Endothelial cell of umbilical vein (primary cell): ENCODE data around the gene KIRREL1. TPM values are rescaled to one million over a fixed set of nuclear protein-coding genes. Genes with fewer than 3 reads are reported as not detected.

Source experiments
- BruUV-seq: library from RNA; stranded (reverse); fragments of 400-500 nt; replicated peaks from 2 replicates; lab custom pipeline; 2021; lab: Mats Ljungman, UMichigan
- CTCF ChIA-PET: fragments of 300-600, 350-600 bp; sonication (Branson Sonifier 250); formaldehyde crosslinking; loops from one replicate; lab custom pipeline; 2021; ENCODE audit warnings: antibody characterized with exemption, inconsistent platforms; lab: Charles Lee
- POLR2A ChIA-PET: fragments of 300-600, 350-600 bp; sonication (Branson Sonifier 250); formaldehyde crosslinking; loops from one replicate; lab custom pipeline; 2021; ENCODE audit warnings: antibody characterized with exemption, inconsistent platforms; lab: Charles Lee
- DNase-seq: peaks from one replicate; pipeline ENCODE4 v3.0.0-alpha.2; 2011; ENCODE audit warnings: low read depth, low spot score
- FAIRE-seq: peaks from 2 replicates; lab custom pipeline; 2011; peaks lifted over from hg19 to GRCh38; lab: Jason Lieb, UNC
- H2AFZ ChIP-seq: 2 replicates; pipeline ENCODE4 v1.6.0; 2012; ENCODE audit warnings: low read depth, low read length, control low read depth, inconsistent platforms
- H3K27ac ChIP-seq: 2 replicates; pipeline ENCODE4 v1.5.1; 2011; ENCODE audit warnings: low read depth, mild to moderate bottlenecking, control low read depth, low read length, moderate library complexity; ENCODE audit not compliant: insufficient read depth
- H3K27me3 ChIP-seq, 2 experiments: 2 replicates each; pipeline versions ENCODE4 v1.6.0 to v1.6.1; 2011; ENCODE audit warnings: low read length in 2 of 2, mixed read lengths in 1 of 2; ENCODE audit not compliant: control insufficient read depth in 2 of 2, insufficient read depth in 2 of 2
- H3K36me3 ChIP-seq, 2 experiments: 2 replicates in 1 of 2; 3 replicates in 1 of 2; pipeline ENCODE4 v1.5.1; 2011; ENCODE audit warnings: low read length in 2 of 2, mild to moderate bottlenecking in 1 of 2, moderate library complexity in 1 of 2; ENCODE audit not compliant: control insufficient read depth in 2 of 2, insufficient read depth in 2 of 2; ENCODE audit errors: extremely low read depth in 1 of 2
- H3K4me1 ChIP-seq: 3 replicates; pipeline ENCODE4 v1.5.1; 2011; ENCODE audit warnings: mild to moderate bottlenecking, low read length; ENCODE audit not compliant: control insufficient read depth, insufficient read depth; ENCODE audit errors: extremely low read depth
- H3K4me2 ChIP-seq: 2 replicates; pipeline ENCODE4 v1.6.1; 2011; ENCODE audit warnings: low read length, control low read depth, mixed read lengths; ENCODE audit not compliant: insufficient read depth
- H3K4me3 ChIP-seq, 3 experiments: fragments of 200-600 bp in 1 of 3; sonication (generic), shearing (Covaris generic) in 1 of 3; replicated peaks in 1 of 3; 2 replicates each; pipeline ENCODE4 v1.5.1; 2011 to 2016; ENCODE audit warnings: control low read depth in 3 of 3, low read length in 3 of 3, mild to moderate bottlenecking in 2 of 3, inconsistent platforms in 1 of 3, low read depth in 1 of 3, moderate library complexity in 1 of 3; ENCODE audit not compliant: insufficient read depth in 1 of 3
- H3K79me2 ChIP-seq: 2 replicates; pipeline ENCODE4 v1.6.0; 2012; ENCODE audit warnings: low read length, inconsistent platforms; ENCODE audit not compliant: control insufficient read depth, insufficient read depth
- H3K9ac ChIP-seq: replicated peaks from 2 replicates; pipeline ENCODE3; 2011; ENCODE audit warnings: low read length, control low read depth; ENCODE audit not compliant: insufficient read depth; ENCODE audit errors: extremely low read depth
- H3K9me1 ChIP-seq: replicated peaks from 3 replicates; pipeline ENCODE4 v1.6.0; 2011; ENCODE audit warnings: mild to moderate bottlenecking, low read length; ENCODE audit not compliant: control insufficient read depth, insufficient read depth; ENCODE audit errors: extremely low read depth
- H3K9me3 ChIP-seq: replicated peaks from 2 replicates; pipeline ENCODE4 v1.5.1; 2012; ENCODE audit warnings: low read length, inconsistent platforms; ENCODE audit not compliant: control insufficient read depth, insufficient read depth
- H4K20me1 ChIP-seq: replicated peaks from 2 replicates; pipeline ENCODE3; 2011; ENCODE audit warnings: mild to moderate bottlenecking, low read length; ENCODE audit not compliant: control insufficient read depth, insufficient read depth; ENCODE audit errors: extremely low read depth
- CTCF ChIP-seq, 2 donors: IDR thresholded peaks; 1 replicate in 1 of 2; 2 replicates in 1 of 2; pipeline ENCODE4 v1.5.1; 2011; ENCODE audit warnings: low read length in 2 of 2, mild to moderate bottlenecking in 2 of 2, moderate library complexity in 2 of 2, control low read depth in 1 of 2, inconsistent platforms in 1 of 2, low read depth in 1 of 2; ENCODE audit not compliant: insufficient read depth in 1 of 2; ENCODE audit errors: extremely low read depth in 1 of 2
- EZH2 ChIP-seq: IDR thresholded peaks from 2 replicates; pipeline ENCODE4 v1.6.1; 2012; ENCODE audit warnings: borderline replicate concordance, low read depth, mild to moderate bottlenecking, moderate library complexity, low read length, inconsistent platforms; ENCODE audit not compliant: severe bottlenecking
- FOS ChIP-seq: IDR thresholded peaks from 2 replicates; pipeline ENCODE4 v1.6.1; 2011; ENCODE audit warnings: mild to moderate bottlenecking, low read length, moderate library complexity, borderline replicate concordance; ENCODE audit not compliant: insufficient read depth
- GATA2 ChIP-seq: IDR thresholded peaks from 2 replicates; pipeline ENCODE4 v1.7.0; 2011; ENCODE audit warnings: low read depth, mild to moderate bottlenecking, moderate library complexity, mixed read lengths, low read length; ENCODE audit not compliant: insufficient read length, insufficient read depth
- JUN ChIP-seq: IDR thresholded peaks from 2 replicates; pipeline ENCODE4 v1.6.1; 2011; ENCODE audit warnings: borderline replicate concordance, low read depth; ENCODE audit not compliant: insufficient read length, insufficient read depth
- MAX ChIP-seq: IDR thresholded peaks from 2 replicates; pipeline ENCODE4 v1.6.1; 2011; ENCODE audit not compliant: insufficient read depth, insufficient read length
- MYC ChIP-seq: IDR thresholded peaks from one replicate; pipeline ENCODE4 v1.6.1; 2011; ENCODE audit warnings: mild to moderate bottlenecking, low read depth, low read length
- POLR2A ChIP-seq: IDR thresholded peaks from 2 replicates; pipeline ENCODE4 v1.6.1; 2012; ENCODE audit warnings: low read depth, mild to moderate bottlenecking, control low read depth, low read length
- POLR2AphosphoS5 ChIP-seq: IDR thresholded peaks from 2 replicates; pipeline ENCODE4 v1.6.1; 2012; ENCODE audit warnings: low read depth, mild to moderate bottlenecking, control low read depth, low read length, moderate library complexity; ENCODE audit not compliant: insufficient read depth
- dilution Hi-C: fragments of 300-500 bp; cut with MboI; formaldehyde crosslinking; loops from one replicate; pipeline ENCODE4 v1.15.0; 2019; ENCODE audit warnings: low sequenced_read_pairs; ENCODE audit not compliant: extremely low pct_ligation_motif_present
- intact Hi-C: fragments of 100-400 bp; cut with micrococcal nuclease; formaldehyde crosslinking; loops from one replicate; pipeline ENCODE4 v1.10.0; 2022
- polyA plus RNA-seq, 4 experiments: library from polyadenylated mRNA; depleted of rRNA in 3 of 4; stranded (reverse) in 3 of 4; unstranded in 1 of 4; fragments of >200 nt; gene quantifications; 2 replicates each; pipeline versions ENCODE4 v1.2.1 to v1.2.3, GENCODE V29; 2011 to 2012; ENCODE audit warnings: missing spikeins in 1 of 4
- total RNA-seq: library from RNA; stranded (reverse); gene quantifications from 2 replicates; pipeline ENCODE4 v1.2.3, GENCODE V29; 2021

The KIRREL1 gene
- total and polyA plus RNA-seq, 2 donors (not counting 3 experiments of a cell fraction or from before 2014, with no cell fraction given) = 35.6 to 57.6 TPM

GRCh38 chr1:158038793-158039192, 45.3 kb downstream of the KIRREL1 start:
- ChIA-PET POLR2A (no interaction called here), CTCF (interaction anchor here (0.8 to 7.4 kb wide), 4 partner anchors 10 to 45 kb away, joined by 3 to 264 read pairs (median 32); partner anchors contain the start of gene KIRREL1)
- no peak overlapping the region for H3K4me2 ChIP-seq
- no peaks in the 10 kb centered on the region for H3K27me3 ChIP-seq
- H4K20me1 ChIP-seq = no peaks in the 10 kb centered on the region
- FAIRE-seq (no peak), DNase-seq (no peak)
- peaks cover 26% of the 10 kb centered on the region for H3K79me2 ChIP-seq
- H3K36me3 ChIP-seq = no peaks in the 10 kb centered on the region
- no peaks in the 10 kb centered on the region for H3K9me3 ChIP-seq
- TF ChIP-seq CTCF (IDR thresholded peaks at IDR 0.05; ENCODE audit: extremely low read depth in 1 of 2, insufficient read depth in 1 of 2, low read depth in 1 of 2, low read length in 2 of 2) (no peak), MYC (no peak), JUN (no peak), POLR2A (no peak), GATA2 (no peak), EZH2 (no peak), MAX (no peak), POLR2AphosphoS5 (no peak), FOS (no peak)
- dilution Hi-C loops = no loop called here
- no peak overlapping the region for H3K9ac ChIP-seq
- intact Hi-C loops = loop anchor here (1.0 kb wide), 1 partner anchor 18 kb away; no protein-coding TSS in a partner anchor
- H3K27ac ChIP-seq = no peak overlapping the region
- no TSS peak for BruUV-seq
- H3K4me1 ChIP-seq = peaks cover 28% of the 10 kb centered on the region
- no peak overlapping the region for H3K4me3 ChIP-seq
- no peak overlapping the region for H2AFZ ChIP-seq
- no peaks in the 10 kb centered on the region for H3K9me1 ChIP-seq
